Vagina (tissue), 2 donors: ENCODE measurements around the gene ACSL5.

Experiments used
- CTCF ChIP-seq, 3 experiments: fragments of 450-650 bp in 2 of 3; fragments of 200-600 bp in 1 of 3; sonication (generic) in 1 of 3; IDR thresholded peaks; one replicate each; pipeline ENCODE4 v1.5.1; 2017 to 2019; ENCODE audit warnings: antibody characterized with exemption in 3 of 3, mild to moderate bottlenecking in 2 of 3, moderate library complexity in 2 of 3
- POLR2A ChIP-seq, 2 donors: fragments of 450-650 bp; IDR thresholded peaks; one replicate each; pipeline ENCODE4 v1.6.1; 2017; ENCODE audit warnings: antibody characterized with exemption in 2 of 2, mild to moderate bottlenecking in 2 of 2, moderate library complexity in 2 of 2

- TF ChIP-seq CTCF (IDR thresholded peaks at IDR 0.05): no peak
- TF ChIP-seq POLR2A (IDR thresholded peaks at IDR 0.05): no peak
Measured at GRCh38 chr10:112356686-112357085, 17.2 kb upstream of the ACSL5 start.
